Hepatocyte (in vitro differentiated cells): ENCODE measurements around the gene CD79A. TPM values are rescaled to one million over a fixed set of nuclear protein-coding genes. Genes with fewer than 3 reads are reported as not detected.

ENCODE experiments used
- DNase-seq: peaks from one replicate; pipeline ENCODE4 v3.0.0-alpha.2; 2016; ENCODE audit warnings: low spot score
- H2AFZ ChIP-seq: fragments of 200-600 bp; sonication (generic); 2 replicates; pipeline ENCODE4 v1.6.0; 2016; ENCODE audit warnings: antibody characterized with exemption, mild to moderate bottlenecking
- H3K27ac ChIP-seq: fragments of 200-600 bp; sonication (generic); 2 replicates; pipeline ENCODE4 v1.5.1; 2016; ENCODE audit warnings: mild to moderate bottlenecking
- H3K27me3 ChIP-seq: fragments of 200-600 bp; sonication (generic); 2 replicates; pipeline ENCODE4 v1.6.1; 2016
- H3K36me3 ChIP-seq: fragments of 200-600 bp; sonication (generic); replicated peaks from 2 replicates; pipeline ENCODE4 v1.5.1; 2016; ENCODE audit warnings: low read depth; ENCODE audit not compliant: insufficient read depth
- H3K4me1 ChIP-seq: fragments of 200-600 bp; sonication (generic); 2 replicates; pipeline ENCODE4 v1.5.1; 2016; ENCODE audit warnings: mild to moderate bottlenecking, moderate library complexity; ENCODE audit not compliant: insufficient read depth
- H3K4me2 ChIP-seq: fragments of 200-600 bp; sonication (generic); 2 replicates; pipeline ENCODE4 v1.6.0; 2016
- H3K4me3 ChIP-seq: fragments of 200-600 bp; sonication (generic); 2 replicates; pipeline ENCODE4 v1.5.1; 2016; ENCODE audit warnings: mild to moderate bottlenecking
- H3K79me2 ChIP-seq: fragments of 200-600 bp; sonication (generic); 2 replicates; pipeline ENCODE4 v1.6.0; 2017; ENCODE audit warnings: mild to moderate bottlenecking
- H3K9me2 ChIP-seq: fragments of 200-600 bp; sonication (generic); replicated peaks from 2 replicates; pipeline ENCODE4 v1.6.0; 2017; ENCODE audit warnings: mild to moderate bottlenecking; ENCODE audit not compliant: insufficient read depth
- H3K9me3 ChIP-seq: fragments of 200-600 bp; sonication (generic); 2 replicates; pipeline ENCODE4 v1.5.1; 2016; ENCODE audit warnings: low read depth, mild to moderate bottlenecking
- H4K20me1 ChIP-seq: fragments of 200-600 bp; sonication (generic); 2 replicates; pipeline ENCODE4 v1.6.0; 2016; ENCODE audit warnings: mild to moderate bottlenecking; ENCODE audit not compliant: insufficient read depth, poor library complexity, severe bottlenecking
- EZH2 ChIP-seq: fragments of 200-600 bp; sonication (generic); IDR thresholded peaks from 2 replicates; pipeline ENCODE4 v1.6.1; 2016; ENCODE audit warnings: antibody characterized with exemption, mild to moderate bottlenecking, borderline replicate concordance
- EZH2phosphoT487 ChIP-seq: fragments of 200-600 bp; sonication (generic); IDR thresholded peaks from one replicate; pipeline ENCODE4 v1.6.1; 2018; ENCODE audit warnings: antibody characterized with exemption, mild to moderate bottlenecking, low read depth, moderate library complexity; ENCODE audit not compliant: unreplicated experiment, severe bottlenecking
- WGBS: methylation state at CpG from one replicate; pipeline ENCODE4 v1.1.6; 2016; ENCODE audit warnings: low lambda C conversion rate; ENCODE audit errors: missing lambda C conversion rate; 5-methylcytosine and 5-hydroxymethylcytosine counted together
- microRNA-seq: library from miRNA; unstranded; fragments of <30 nt; microRNA quantifications from one replicate; pipeline ENCODE4, GENCODE V29; 2017
- polyA plus RNA-seq: library from polyadenylated mRNA; unstranded; fragments of >200 nt; fragmentation: Nextera tagmentation; extraction: Ambion mirVana; gene quantifications from 2 replicates; pipeline ENCODE4 v1.2.1, GENCODE V29; 2016
- small RNA-seq: library from RNA; depleted of rRNA; stranded (forward); fragments of <200 nt; gene quantifications from one replicate; pipeline ENCODE3, GENCODE V24; 2014
- total RNA-seq: library from RNA; depleted of rRNA; stranded (reverse); fragments of >200 nt; gene quantifications from 2 replicates; pipeline ENCODE4 v1.2.3, GENCODE V29; 2014
- TF ChIP-seq, protein P1 (sequence below): fragments of 200-600 bp; sonication (generic); IDR thresholded peaks from 2 replicates; pipeline ENCODE4 v1.5.1; 2016; ENCODE audit warnings: antibody characterized with exemption, mild to moderate bottlenecking; ENCODE audit not compliant: poor library complexity

The CD79A gene
- total and polyA plus RNA-seq, 2 experiments from 2014 or later = 0.27 to 0.37 TPM

DNA sequence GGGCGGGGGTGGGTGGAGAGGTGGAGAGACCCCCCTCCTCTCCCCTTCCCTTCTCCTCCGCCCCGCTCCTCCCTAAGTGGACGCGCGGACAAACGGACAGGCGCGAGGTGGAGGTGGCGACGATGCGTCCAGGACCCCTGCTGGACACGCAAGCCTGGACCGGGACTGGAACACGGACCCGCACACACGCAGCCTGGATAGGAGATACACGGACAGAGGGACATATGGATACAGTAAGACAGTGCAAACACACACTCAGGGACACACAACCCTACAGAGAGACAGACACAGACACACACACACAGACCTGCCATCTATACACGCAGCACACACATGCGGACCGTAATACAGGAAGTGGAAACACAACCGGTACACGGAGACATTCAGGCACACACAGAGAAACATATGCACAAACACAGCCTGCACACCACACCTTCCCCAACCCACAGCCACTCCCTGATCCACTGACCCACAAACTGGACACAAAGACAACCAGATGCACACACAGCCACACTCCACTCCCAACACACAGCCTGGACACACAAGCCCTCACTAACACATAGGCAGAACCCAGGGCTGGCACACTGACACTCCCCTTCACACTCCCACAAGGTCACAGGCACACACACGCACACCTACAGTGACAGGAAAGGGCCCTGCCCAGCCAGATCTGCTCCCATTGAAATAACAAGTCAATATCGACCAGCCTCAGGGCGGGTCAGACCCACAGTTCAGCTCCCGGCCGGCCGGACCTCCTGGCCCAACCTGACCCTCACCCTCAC, 51.9 kb downstream of the CD79A start:
- no peak for DNase-seq
- Histone ChIP-seq H3K4me1 (peaks cover 11% of the 10 kb centered on the region), H3K9me2 (no peaks in the 10 kb centered on the region), H3K4me3 (peak overlapping the region; percentile 70), H3K4me2 (peak overlapping the region; percentile 100), H2AFZ (peak overlapping the region; percentile 15), H3K36me3 (no peaks in the 10 kb centered on the region), H3K79me2 (no peaks in the 10 kb centered on the region), H3K27me3 (peaks cover 96% of the 10 kb centered on the region), H4K20me1 (no peaks in the 10 kb centered on the region), H3K9me3 (no peaks in the 10 kb centered on the region), H3K27ac (no peak overlapping the region)
- TF ChIP-seq, protein P1, sequence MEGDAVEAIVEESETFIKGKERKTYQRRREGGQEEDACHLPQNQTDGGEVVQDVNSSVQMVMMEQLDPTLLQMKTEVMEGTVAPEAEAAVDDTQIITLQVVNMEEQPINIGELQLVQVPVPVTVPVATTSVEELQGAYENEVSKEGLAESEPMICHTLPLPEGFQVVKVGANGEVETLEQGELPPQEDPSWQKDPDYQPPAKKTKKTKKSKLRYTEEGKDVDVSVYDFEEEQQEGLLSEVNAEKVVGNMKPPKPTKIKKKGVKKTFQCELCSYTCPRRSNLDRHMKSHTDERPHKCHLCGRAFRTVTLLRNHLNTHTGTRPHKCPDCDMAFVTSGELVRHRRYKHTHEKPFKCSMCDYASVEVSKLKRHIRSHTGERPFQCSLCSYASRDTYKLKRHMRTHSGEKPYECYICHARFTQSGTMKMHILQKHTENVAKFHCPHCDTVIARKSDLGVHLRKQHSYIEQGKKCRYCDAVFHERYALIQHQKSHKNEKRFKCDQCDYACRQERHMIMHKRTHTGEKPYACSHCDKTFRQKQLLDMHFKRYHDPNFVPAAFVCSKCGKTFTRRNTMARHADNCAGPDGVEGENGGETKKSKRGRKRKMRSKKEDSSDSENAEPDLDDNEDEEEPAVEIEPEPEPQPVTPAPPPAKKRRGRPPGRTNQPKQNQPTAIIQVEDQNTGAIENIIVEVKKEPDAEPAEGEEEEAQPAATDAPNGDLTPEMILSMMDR = no peak
- TF ChIP-seq EZH2phosphoT487 (no peak), EZH2 (no peak)
- 6% methylated on average over 12 of the region's 29 CpGs for WGBS

DNA sequence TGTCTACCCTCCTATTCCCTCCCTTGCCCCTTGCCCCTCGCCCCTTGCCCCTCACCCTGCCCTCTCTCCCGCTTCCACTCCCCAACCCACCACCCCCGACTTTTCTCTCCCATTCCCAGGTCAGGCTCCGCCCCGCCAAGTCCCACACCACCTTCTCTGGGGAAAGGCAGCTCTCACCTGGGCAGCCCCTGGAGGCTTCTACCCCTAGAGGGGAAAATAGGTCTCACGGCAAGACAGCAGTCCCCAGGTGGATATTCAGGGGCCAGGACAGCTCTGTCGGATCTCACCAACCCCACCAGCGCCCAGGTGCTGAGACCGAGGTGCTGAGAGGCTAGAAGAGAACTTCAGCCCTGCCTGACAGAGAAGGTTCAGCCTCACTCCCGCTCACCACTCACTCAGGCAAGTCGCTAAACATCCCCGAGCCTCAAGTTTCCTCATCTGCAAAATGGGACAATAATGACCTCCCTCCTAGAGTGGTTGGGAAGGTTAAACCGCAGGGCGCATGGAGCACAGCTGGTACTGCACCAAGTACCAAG, 52.5 kb downstream of the CD79A start:
- no peak overlapping the region for H3K27ac ChIP-seq
- no peaks in the 10 kb centered on the region for H3K36me3 ChIP-seq
- H3K79me2 ChIP-seq = no peaks in the 10 kb centered on the region
- H3K4me3 ChIP-seq = no peak overlapping the region
- H2AFZ ChIP-seq = no peak overlapping the region
- WGBS = 30% methylated on average over 12 of the region's 14 CpGs
- H3K4me1 ChIP-seq = peaks cover 11% of the 10 kb centered on the region
- DNase-seq = no peak
- no peaks in the 10 kb centered on the region for H3K9me3 ChIP-seq
- no peaks in the 10 kb centered on the region for H3K9me2 ChIP-seq
- H3K27me3 ChIP-seq = peaks cover 94% of the 10 kb centered on the region
- H4K20me1 ChIP-seq = no peaks in the 10 kb centered on the region
- TF ChIP-seq EZH2 (peak; percentile 54), EZH2phosphoT487 (no peak)
- TF ChIP-seq, protein P1 = no peak
- no peak overlapping the region for H3K4me2 ChIP-seq

DNA sequence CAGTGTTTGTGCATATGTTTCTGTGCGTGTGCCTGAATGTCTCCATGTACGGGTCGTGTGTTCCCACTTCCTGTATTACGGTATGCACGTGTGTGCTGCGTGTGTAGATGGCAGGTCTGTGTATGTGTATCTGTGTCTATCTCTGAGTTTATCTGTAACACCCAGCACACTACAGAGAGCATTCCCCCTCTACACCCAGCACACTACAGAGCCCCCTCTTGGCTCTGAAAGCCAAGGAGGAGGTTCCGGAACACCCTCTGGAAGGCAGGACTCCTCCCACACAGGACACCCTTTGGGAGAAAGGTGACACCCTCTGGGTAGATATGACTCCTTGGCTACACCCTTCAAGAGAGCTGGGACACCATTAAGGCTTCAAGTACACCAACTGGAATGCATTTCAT, 53.2 kb downstream of the CD79A start:
- H3K9me3 ChIP-seq = no peaks in the 10 kb centered on the region

More for the DNA sequence above, 53.2 kb downstream of the CD79A start:
- Histone ChIP-seq H3K4me2 (no peak overlapping the region), H3K9me2 (no peaks in the 10 kb centered on the region), H3K4me1 (peaks cover 11% of the 10 kb centered on the region), H4K20me1 (no peaks in the 10 kb centered on the region), H3K27ac (no peak overlapping the region), H3K79me2 (no peaks in the 10 kb centered on the region), H2AFZ (no peak overlapping the region), H3K4me3 (no peak overlapping the region), H3K27me3 (peaks cover 92% of the 10 kb centered on the region), H3K36me3 (no peaks in the 10 kb centered on the region)
- no peak for DNase-seq
- TF ChIP-seq EZH2 (no peak), EZH2phosphoT487 (no peak)
- TF ChIP-seq, protein P1 = no peak
- 45% methylated on average over 7 of the region's 7 CpGs for WGBS

Small RNAs within 50 kb of the gene (microRNA-seq; reads per million reads assigned to microRNA genes)
- 1.8 reads per million for gene MIR6797

Small RNAs within 50 kb of the gene (small RNA-seq; reads per million reads assigned to genes)
- gene MIR6797 = not detected

Other genes starting within 250 kb of the CD79A start
- 2.7 and 6.3 TPM in 2 replicates for gene CEACAM7, start 189.0 kb upstream of the CD79A start, total RNA-seq
- not detected in 2 replicates for gene CEACAM7, start 189.0 kb upstream of the CD79A start, polyA plus RNA-seq
- 2.7 and 11.5 TPM in 2 replicates for gene CEACAM5, start 168.7 kb upstream of the CD79A start, total RNA-seq
- 0.96 and 1.5 TPM in 2 replicates for gene CEACAM5, start 168.7 kb upstream of the CD79A start, polyA plus RNA-seq
- gene CEACAM6, start 121.7 kb upstream of the CD79A start, total RNA-seq = 7.9 and 16.0 TPM in 2 replicates
- 4.5 and 5.3 TPM in 2 replicates for gene CEACAM6, start 121.7 kb upstream of the CD79A start, polyA plus RNA-seq
- not detected in 2 replicates for gene CEACAM3, start 80.7 kb upstream of the CD79A start, total RNA-seq
- gene CEACAM3, start 80.7 kb upstream of the CD79A start, polyA plus RNA-seq = not detected in 2 replicates
- not detected in 2 replicates for gene LYPD4, start 32.6 kb upstream of the CD79A start, total RNA-seq
- not detected in 2 replicates for gene LYPD4, start 32.6 kb upstream of the CD79A start, polyA plus RNA-seq
- gene DMRTC2, start 32.2 kb upstream of the CD79A start, total RNA-seq = not detected in 2 replicates
- not detected in 2 replicates for gene DMRTC2, start 32.2 kb upstream of the CD79A start, polyA plus RNA-seq
- gene RPS19, start 17.0 kb upstream of the CD79A start, total RNA-seq = 740 and 840 TPM in 2 replicates
- gene RPS19, start 17.0 kb upstream of the CD79A start, polyA plus RNA-seq = 1,425 and 1,529 TPM in 2 replicates
- 22.1 and 29.7 TPM in 2 replicates for gene ARHGEF1, start 5.9 kb downstream of the CD79A start, total RNA-seq
- 67.8 and 71.7 TPM in 2 replicates for gene ARHGEF1, start 5.9 kb downstream of the CD79A start, polyA plus RNA-seq
- gene ERFL, start 51.2 kb downstream of the CD79A start, total RNA-seq = 0.53 TPM in 1 of 2 replicates, not detected in the other
- gene ERFL, start 51.2 kb downstream of the CD79A start, polyA plus RNA-seq = not detected in 2 replicates
- gene RABAC1, start 82.0 kb downstream of the CD79A start, total RNA-seq = 203 and 214 TPM in 2 replicates
- 395 and 469 TPM in 2 replicates for gene RABAC1, start 82.0 kb downstream of the CD79A start, polyA plus RNA-seq
- gene ATP1A3, start 117.0 kb downstream of the CD79A start, total RNA-seq = 0.03 TPM in 1 of 2 replicates, not detected in the other
- gene ATP1A3, start 117.0 kb downstream of the CD79A start, polyA plus RNA-seq = 0.82 TPM in 1 of 2 replicates, not detected in the other
- gene GRIK5, start 192.9 kb downstream of the CD79A start, total RNA-seq = 0.60 and 0.92 TPM in 2 replicates
- 0.34 and 0.50 TPM in 2 replicates for gene GRIK5, start 192.9 kb downstream of the CD79A start, polyA plus RNA-seq
- gene ZNF574, start 198.9 kb downstream of the CD79A start, total RNA-seq = 10.7 and 11.8 TPM in 2 replicates
- gene ZNF574, start 198.9 kb downstream of the CD79A start, polyA plus RNA-seq = 13.3 and 13.6 TPM in 2 replicates